GM13977 (cell line): Measurements from ENCODE around the gene HOXC5.

ENCODE experiments used
- DNase-seq: peaks from one replicate; pipeline ENCODE4 v3.0.0; 2012; ENCODE audit warnings: low spot score
- CTCF ChIP-seq: IDR thresholded peaks from 2 replicates; pipeline ENCODE4 v1.5.1; 2012; ENCODE audit warnings: mild to moderate bottlenecking, control low read depth; ENCODE audit not compliant: insufficient read depth; ENCODE audit errors: extremely low read depth, missing control alignments
- in situ Hi-C: fragments of 300-500 bp; cut with MboI; formaldehyde crosslinking; loops from one replicate; pipeline ENCODE4 v1.12.0; 2022; ENCODE audit warnings: low sequenced_read_pairs, low pct_unique_long_range_greater_than_20kb, mixed read lengths, inconsistent platforms; ENCODE audit not compliant: unreplicated experiment

HOXC5 gene

GRCh38 chr12:53995378-53996239 is 37.2 kb upstream of the HOXC5 start:
- DNase-seq, result no peak
- TF ChIP-seq CTCF, result no peak
- in situ Hi-C loops, result no loop called here

GRCh38 chr12:53996240-53997203 is 36.3 kb upstream of the HOXC5 start:
- DNase-seq, result peak; percentile 69

DNA sequence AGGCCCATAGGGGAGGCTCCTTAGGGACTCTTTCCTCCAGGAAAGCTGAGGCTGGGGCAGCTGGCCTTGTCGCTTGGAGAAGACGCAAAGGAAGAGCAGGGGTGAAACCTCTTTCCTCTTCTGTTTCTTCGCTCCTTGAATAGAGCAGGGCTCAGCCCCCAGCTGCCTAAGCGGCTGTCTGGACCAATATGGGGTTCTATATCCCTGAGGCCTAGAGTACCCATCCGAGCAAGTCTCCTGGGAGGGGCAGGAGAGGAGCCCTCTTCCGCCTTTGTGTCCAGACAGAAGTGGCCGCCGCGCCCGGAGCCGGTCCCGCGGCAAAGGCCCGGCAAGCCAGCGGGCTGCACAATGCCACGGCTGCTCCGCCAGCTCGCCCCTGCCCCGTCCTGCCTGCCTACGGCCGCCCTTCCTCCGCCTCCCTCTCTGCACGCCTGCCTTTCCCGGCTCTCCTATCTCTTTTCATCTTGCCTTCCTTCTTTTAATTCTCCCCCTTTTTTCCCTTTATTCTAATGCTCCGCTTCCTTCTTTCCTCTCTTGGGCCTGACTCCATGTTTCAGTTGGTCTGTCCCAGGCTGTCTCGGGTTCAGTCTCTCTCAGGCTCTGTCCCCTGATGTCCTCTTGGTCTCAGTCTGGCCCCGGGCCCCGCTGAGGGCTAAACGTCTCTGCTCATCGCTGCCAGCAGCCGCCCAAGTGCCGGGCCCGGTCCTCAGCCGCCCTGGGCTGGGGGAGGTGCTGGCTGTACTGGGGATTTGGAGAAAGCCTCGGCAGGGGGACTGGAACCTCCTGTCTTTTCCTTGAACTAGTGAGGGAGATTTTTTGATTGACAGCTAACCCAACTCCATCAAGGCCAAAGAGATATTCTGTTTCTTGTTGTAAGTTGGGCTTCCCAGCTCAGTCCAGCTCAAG is 35.4 kb upstream of the HOXC5 start:
- no peak for DNase-seq
- no peak for TF ChIP-seq CTCF
- in situ Hi-C loops, result no loop called here

More at GRCh38 chr12:53996240-53997203, 36.3 kb upstream of the HOXC5 start:
- in situ Hi-C loops, result no loop called here
- no peak for TF ChIP-seq CTCF

GRCh38 chr12:53998110-53998899 is 34.5 kb upstream of the HOXC5 start:
- no peak for DNase-seq
- in situ Hi-C loops, result no loop called here
- TF ChIP-seq CTCF, result no peak

DNA sequence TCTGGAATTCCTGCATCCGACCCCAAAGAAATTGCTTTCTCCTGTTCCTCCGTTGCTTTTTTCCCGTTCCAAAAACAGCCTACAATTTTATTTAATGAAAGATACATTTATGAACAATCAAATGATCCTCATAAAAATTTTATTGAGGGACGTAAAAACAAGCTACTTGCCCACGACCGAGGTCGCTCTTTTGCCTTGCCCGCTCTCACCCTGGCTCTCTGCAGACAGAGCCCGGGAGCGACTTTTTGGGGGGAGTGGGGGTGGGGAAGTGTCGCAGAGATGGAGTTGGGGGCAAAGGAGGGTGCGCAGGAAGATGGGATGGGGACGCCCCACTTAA is 34.0 kb upstream of the HOXC5 start:
- no peak for DNase-seq
- in situ Hi-C loops, result no loop called here
- no peak for TF ChIP-seq CTCF
